CD8-positive, alpha-beta memory T cell (primary cell): ENCODE measurements around the gene STXBP5. TPM values are rescaled to one million over a fixed set of nuclear protein-coding genes. Genes with fewer than 3 reads are reported as not detected.
"Not testable (repeated sequence)": the region's sequence is repeated elsewhere in the genome, so short reads cannot be mapped to it uniquely, and the experiment has no call there.

Experiments
- CTCF ChIA-PET: fragments of 350-600 bp; sonication (Branson Sonifier 250); formaldehyde crosslinking; loops from one replicate; lab custom pipeline; 2021; ENCODE audit warnings: antibody characterized with exemption; lab: Charles Lee
- POLR2A ChIA-PET: fragments of 350-600 bp; sonication (Branson Sonifier 250); formaldehyde crosslinking; loops from one replicate; lab custom pipeline; 2021; ENCODE audit warnings: antibody characterized with exemption; lab: Charles Lee
- DNase-seq, 5 donors: peaks; one replicate each; pipeline versions ENCODE4 v3.0.0 to v3.0.0-alpha.2; 2020 to 2022; ENCODE audit warnings: mixed read lengths in 1 of 5
- H3K27ac ChIP-seq: one replicate; pipeline ENCODE4 v1.7.0; 2013; ENCODE audit warnings: low read depth, mild to moderate bottlenecking, low read length, moderate library complexity
- H3K27me3 ChIP-seq: 2 replicates; pipeline ENCODE4 v1.7.0; 2013; ENCODE audit warnings: low read length, mild to moderate bottlenecking; ENCODE audit not compliant: insufficient read depth, poor library complexity, severe bottlenecking
- H3K36me3 ChIP-seq: 2 replicates; pipeline ENCODE4 v1.7.0; 2013; ENCODE audit warnings: mild to moderate bottlenecking, low read length, moderate library complexity; ENCODE audit not compliant: insufficient read depth
- H3K4me1 ChIP-seq: 2 replicates; pipeline ENCODE4 v1.7.0; 2013; ENCODE audit warnings: mild to moderate bottlenecking, low read length, moderate library complexity; ENCODE audit not compliant: insufficient read depth
- H3K4me3 ChIP-seq: 2 replicates; pipeline ENCODE4 v1.7.0; 2013; ENCODE audit warnings: mild to moderate bottlenecking, low read length
- H3K9me3 ChIP-seq: 2 replicates; pipeline ENCODE4 v1.7.0; 2013; ENCODE audit warnings: mild to moderate bottlenecking, low read length
- H3K27ac Mint-ChIP-seq, 8 donors: one replicate each; pipeline ENCODE4 v1.8.0; 2020 to 2021; ENCODE audit warnings: mixed read lengths in 8 of 8, mild to moderate bottlenecking in 6 of 8, inconsistent platforms in 3 of 8, moderate library complexity in 3 of 8
- H3K27me3 Mint-ChIP-seq, 2 donors: one replicate each; pipeline ENCODE4 v1.8.0; 2020 to 2021; ENCODE audit warnings: mixed read lengths in 2 of 2, mild to moderate bottlenecking in 1 of 2, moderate library complexity in 1 of 2
- H3K36me3 Mint-ChIP-seq, 3 donors: one replicate each; pipeline ENCODE4 v1.8.0; 2020 to 2021; ENCODE audit warnings: mixed read lengths in 3 of 3, inconsistent platforms in 1 of 3, mild to moderate bottlenecking in 1 of 3
- H3K4me1 Mint-ChIP-seq, 3 donors: one replicate each; pipeline ENCODE4 v1.8.0; 2020 to 2021; ENCODE audit warnings: mixed read lengths in 3 of 3, inconsistent platforms in 1 of 3, mild to moderate bottlenecking in 1 of 3
- H3K4me3 Mint-ChIP-seq, 7 donors: one replicate each; pipeline ENCODE4 v1.8.0; 2020 to 2021; ENCODE audit warnings: mixed read lengths in 7 of 7, mild to moderate bottlenecking in 6 of 7, moderate library complexity in 4 of 7, inconsistent platforms in 2 of 7
- H3K9me3 Mint-ChIP-seq, 5 donors: one replicate each; pipeline ENCODE4 v1.8.0; 2020 to 2022; ENCODE audit warnings: mixed read lengths in 5 of 5, mild to moderate bottlenecking in 3 of 5, moderate library complexity in 2 of 5, inconsistent platforms in 1 of 5
- polyA plus RNA-seq: library from polyadenylated mRNA; unstranded; fragments of 300-500 nt; fragmentation: Illumina TruSeq; gene quantifications from one replicate; pipeline ENCODE4 v1.2.3, GENCODE V29; 2021
- total RNA-seq, 2 experiments: library from RNA; stranded (reverse); gene quantifications; one replicate each; pipeline ENCODE4 v1.2.3, GENCODE V29; 2021

STXBP5 gene
- total and polyA plus RNA-seq, 3 experiments from 2014 or later: 8.7 to 32.2 (median 31.1) TPM

DNA sequence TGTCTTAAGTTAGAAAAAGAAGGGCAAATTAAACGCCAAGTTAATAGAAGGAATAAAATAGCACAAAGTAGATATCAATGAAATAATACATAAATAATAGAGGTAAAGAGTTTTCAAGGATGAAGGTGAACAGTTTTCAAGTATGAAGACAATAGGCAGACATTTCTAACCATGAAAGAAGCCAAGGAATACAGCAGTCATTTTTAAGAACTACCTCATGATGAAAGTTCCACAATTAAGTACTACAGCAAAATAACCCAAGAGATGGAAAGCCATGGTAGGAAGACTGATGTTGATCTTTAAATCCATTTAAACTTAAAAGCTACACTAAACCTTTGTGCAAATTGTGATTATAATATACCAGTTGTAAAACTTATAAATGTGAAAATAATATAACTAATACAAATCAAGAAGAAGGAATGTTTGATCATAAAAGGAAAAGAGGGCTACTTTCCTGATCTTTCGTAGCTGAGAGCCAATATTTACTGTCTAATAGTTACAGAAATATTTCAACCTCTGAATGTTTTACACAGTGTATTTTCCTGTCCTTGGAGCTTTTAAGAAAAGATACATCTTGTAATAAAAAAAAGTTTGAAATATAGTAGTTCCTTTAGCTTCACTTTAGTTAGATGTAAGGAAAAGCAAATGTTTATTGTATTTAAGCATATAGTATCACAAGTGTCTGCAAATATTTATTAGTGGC lies 143.1 kb downstream of the STXBP5 start:
- Mint-ChIP-seq H3K27me3 (no peaks in the 10 kb centered on the region), H3K27ac (no peak overlapping the region), H3K4me3 (no peak overlapping the region), H3K4me1 (no peaks in the 10 kb centered on the region), H3K36me3 (peaks cover 16 to 28% (median 19%) of the 10 kb centered on the region in 3 donors), H3K9me3 (no peaks in the 10 kb centered on the region)
- Histone ChIP-seq H3K27ac (no peak overlapping the region), H3K9me3 (no peaks in the 10 kb centered on the region), H3K4me3 (no peak overlapping the region), H3K4me1 (no peaks in the 10 kb centered on the region), H3K27me3 (no peaks in the 10 kb centered on the region), H3K36me3 (no peaks in the 10 kb centered on the region)
- ChIA-PET POLR2A (no interaction called here), CTCF (no interaction called here)
- no peak for DNase-seq

DNA sequence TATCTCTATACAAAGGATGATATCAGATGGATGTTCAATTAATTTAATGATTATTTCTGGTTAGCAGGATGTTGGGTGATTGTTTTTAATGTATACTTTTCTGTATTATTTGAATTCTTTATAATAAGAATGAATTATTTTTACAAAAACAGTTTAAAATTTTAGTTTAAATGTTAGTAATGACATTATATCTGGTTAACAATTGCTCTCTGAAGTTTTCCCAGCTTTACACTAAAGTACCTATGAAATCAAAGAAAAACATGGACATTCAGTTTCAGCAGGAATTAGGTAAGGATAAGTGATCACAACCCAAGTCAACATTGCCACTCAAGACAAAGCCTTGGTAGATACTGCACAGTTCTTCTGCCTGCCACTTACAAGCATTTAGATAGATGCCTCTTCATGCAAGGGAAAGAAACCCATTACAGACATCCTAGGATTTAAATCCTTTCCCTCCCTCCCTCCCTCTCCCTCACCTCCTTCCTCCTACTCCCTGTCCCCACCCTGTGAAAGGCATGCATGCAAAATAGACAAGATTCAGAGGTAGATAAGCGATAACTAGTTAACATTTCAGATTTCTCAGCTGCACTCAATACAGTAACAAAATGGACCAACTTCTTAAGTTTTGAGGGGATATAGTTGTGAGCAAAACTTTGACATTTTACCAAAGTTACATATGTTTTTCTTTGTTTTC lies 143.8 kb downstream of the STXBP5 start:
- Mint-ChIP-seq H3K36me3 (peaks cover 16 to 28% (median 19%) of the 10 kb centered on the region in 3 donors), H3K4me1 (no peaks in the 10 kb centered on the region), H3K27me3 (no peaks in the 10 kb centered on the region), H3K27ac (no peak overlapping the region), H3K4me3 (no peak overlapping the region), H3K9me3 (no peaks in the 10 kb centered on the region)
- no peak for DNase-seq
- ChIA-PET CTCF (no interaction called here), POLR2A (no interaction called here)
- H3K9me3 ChIP-seq: no peaks in the 10 kb centered on the region
- no peaks in the 10 kb centered on the region for H3K27me3 ChIP-seq
- H3K4me3 ChIP-seq: no peak overlapping the region
- H3K27ac ChIP-seq: no peak overlapping the region
- no peaks in the 10 kb centered on the region for H3K36me3 ChIP-seq
- no peaks in the 10 kb centered on the region for H3K4me1 ChIP-seq

DNA sequence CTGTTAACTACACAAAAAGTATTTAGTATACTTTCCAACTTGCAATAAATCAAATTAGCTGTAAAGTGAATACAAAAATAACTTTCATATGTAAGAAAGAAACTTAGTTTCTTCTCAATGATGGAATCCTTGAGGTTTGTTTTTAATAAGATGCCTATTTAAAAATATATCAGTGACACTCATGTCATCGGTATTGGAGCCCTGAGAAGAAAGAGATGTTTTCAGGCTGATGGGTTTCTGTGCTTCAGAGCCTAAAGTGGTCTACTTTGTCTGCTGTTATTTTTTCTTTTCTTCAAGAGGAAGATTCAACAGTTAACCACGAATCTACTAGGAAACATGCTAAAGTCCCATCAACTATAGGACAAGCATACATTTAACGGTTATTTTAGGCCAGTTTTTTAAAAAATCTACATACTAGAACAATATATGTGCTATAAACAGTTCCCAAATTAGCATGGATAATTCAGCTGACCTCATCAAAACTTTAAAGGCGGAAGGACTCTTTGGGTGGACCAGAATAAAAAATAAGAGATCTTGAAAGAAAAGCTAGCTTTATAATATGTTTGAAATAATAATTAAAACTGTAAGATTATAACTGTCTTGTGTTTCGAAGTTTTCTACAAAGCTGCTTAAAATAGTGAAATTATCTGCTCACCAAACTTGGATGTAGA lies 157.2 kb downstream of the STXBP5 start:
- DNase-seq: no peak
- H3K9me3 Mint-ChIP-seq: peaks cover 0 to 6% (median 3%) of the 10 kb centered on the region in 5 donors
- Histone ChIP-seq H3K36me3 (peaks cover 22% of the 10 kb centered on the region), H3K27ac (no peak overlapping the region), H3K4me1 (no peaks in the 10 kb centered on the region), H3K27me3 (no peaks in the 10 kb centered on the region), H3K9me3 (no peaks in the 10 kb centered on the region), H3K4me3 (no peak overlapping the region)
- H3K27me3 Mint-ChIP-seq: no peaks in the 10 kb centered on the region
- peaks cover 38 to 82% (median 52%) of the 10 kb centered on the region in 3 donors for H3K36me3 Mint-ChIP-seq
- no peaks in the 10 kb centered on the region for H3K4me1 Mint-ChIP-seq
- CTCF ChIA-PET: no interaction called here
- no peak overlapping the region for H3K4me3 Mint-ChIP-seq
- POLR2A ChIA-PET: no interaction called here
- no peak overlapping the region for H3K27ac Mint-ChIP-seq

DNA sequence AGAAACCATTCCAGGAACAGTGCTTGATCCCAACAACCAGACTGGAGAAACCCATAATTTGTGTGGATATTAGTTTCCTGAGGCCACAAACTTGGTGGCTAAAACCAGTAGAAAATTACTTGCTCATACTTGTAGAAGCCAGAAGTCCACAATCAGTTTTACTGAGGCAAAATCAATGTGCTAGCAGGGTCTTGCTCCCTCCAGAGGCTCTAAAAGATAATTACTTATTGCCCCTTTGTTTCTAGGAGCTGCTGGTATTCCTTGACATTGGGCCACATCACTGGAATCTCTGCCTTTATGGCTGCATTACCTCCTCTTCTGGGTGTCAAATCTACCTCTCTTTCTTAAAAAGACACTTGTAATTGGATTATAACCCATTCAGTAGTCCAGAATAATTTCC lies 162.1 kb downstream of the STXBP5 start:
- Histone ChIP-seq H3K9me3 (no peaks in the 10 kb centered on the region), H3K4me3 (no peak overlapping the region), H3K27me3 (no peaks in the 10 kb centered on the region), H3K27ac (no peak overlapping the region), H3K4me1 (no peaks in the 10 kb centered on the region), H3K36me3 (peaks cover 18% of the 10 kb centered on the region)
- CTCF ChIA-PET: no interaction called here
- peaks cover 16 to 51% (median 34%) of the 10 kb centered on the region in 3 donors for H3K36me3 Mint-ChIP-seq
- no peaks in the 10 kb centered on the region for H3K27me3 Mint-ChIP-seq
- no peak overlapping the region for H3K27ac Mint-ChIP-seq
- no peaks in the 10 kb centered on the region for H3K9me3 Mint-ChIP-seq
- no peaks in the 10 kb centered on the region for H3K4me1 Mint-ChIP-seq
- POLR2A ChIA-PET: no interaction called here
- H3K4me3 Mint-ChIP-seq: no peak overlapping the region
- no peak for DNase-seq

DNA sequence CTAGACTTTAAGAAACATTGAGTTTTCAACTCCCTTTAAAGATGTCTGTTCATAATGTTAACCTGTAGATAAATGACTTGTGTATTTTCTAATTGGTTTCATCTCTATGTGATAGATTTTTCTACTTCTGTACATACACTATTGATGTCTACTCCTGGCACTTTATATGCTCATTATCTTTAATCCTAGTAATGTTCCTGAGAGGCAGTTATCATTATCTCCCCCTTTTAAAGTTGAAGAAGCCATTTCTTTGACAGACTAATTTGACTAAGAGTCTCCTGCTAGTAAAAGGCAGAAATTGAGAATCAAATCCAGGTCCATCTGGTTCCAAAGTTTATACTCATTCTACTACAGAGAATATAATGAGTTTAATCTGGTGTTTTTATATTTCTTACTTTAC lies 167.1 kb downstream of the STXBP5 start:
- H3K4me1 ChIP-seq: no peaks in the 10 kb centered on the region
- H3K27me3 ChIP-seq: no peaks in the 10 kb centered on the region
- Mint-ChIP-seq H3K27me3 (peaks cover 0 to 1% of the 10 kb centered on the region in 2 donors), H3K27ac (no peak overlapping the region), H3K4me1 (peaks cover 0 to 2% (median 0%) of the 10 kb centered on the region in 3 donors), H3K36me3 (peaks cover 4 to 32% (median 19%) of the 10 kb centered on the region in 3 donors), H3K9me3 (no peaks in the 10 kb centered on the region), H3K4me3 (no peak overlapping the region)
- POLR2A ChIA-PET: no interaction called here
- H3K27ac ChIP-seq: no peak overlapping the region
- H3K4me3 ChIP-seq: no peak overlapping the region
- DNase-seq: no peak
- H3K9me3 ChIP-seq: no peaks in the 10 kb centered on the region
- CTCF ChIA-PET: no interaction called here
- no peaks in the 10 kb centered on the region for H3K36me3 ChIP-seq

DNA sequence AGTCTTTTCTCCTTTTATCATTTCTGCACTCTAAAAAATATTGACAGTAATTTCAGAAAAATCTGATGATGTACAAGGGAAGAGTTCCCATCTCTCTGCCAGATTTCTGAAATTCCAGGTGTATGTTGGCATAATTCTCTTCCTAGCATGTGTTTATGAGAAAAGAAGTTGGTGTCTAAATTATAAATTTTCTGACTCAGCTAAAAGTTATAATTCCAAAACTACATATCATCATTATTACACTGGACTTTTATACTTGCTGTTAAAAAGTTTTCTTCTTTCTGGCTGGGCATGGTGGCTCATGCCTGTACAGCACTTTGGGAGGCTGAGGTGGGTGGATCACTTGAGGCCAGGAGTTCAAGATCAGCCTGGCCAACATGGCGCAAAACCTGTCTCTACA lies 168.6 kb downstream of the STXBP5 start:
- H3K9me3 Mint-ChIP-seq: no peaks in the 10 kb centered on the region
- CTCF ChIA-PET: no interaction called here
- H3K36me3 Mint-ChIP-seq: peaks cover 4 to 32% (median 17%) of the 10 kb centered on the region in 3 donors
- H3K4me1 Mint-ChIP-seq: peaks cover 0 to 2% (median 0%) of the 10 kb centered on the region in 3 donors
- H3K27me3 Mint-ChIP-seq: peaks cover 0 to 1% of the 10 kb centered on the region in 2 donors
- no peak overlapping the region for H3K27ac ChIP-seq
- no peak for DNase-seq
- H3K9me3 ChIP-seq: no peaks in the 10 kb centered on the region
- no peak overlapping the region for H3K4me3 Mint-ChIP-seq
- no peaks in the 10 kb centered on the region for H3K4me1 ChIP-seq
- no peak overlapping the region for H3K4me3 ChIP-seq
- no peak overlapping the region for H3K27ac Mint-ChIP-seq
- no peaks in the 10 kb centered on the region for H3K27me3 ChIP-seq
- no peaks in the 10 kb centered on the region for H3K36me3 ChIP-seq
- POLR2A ChIA-PET: no interaction called here

DNA sequence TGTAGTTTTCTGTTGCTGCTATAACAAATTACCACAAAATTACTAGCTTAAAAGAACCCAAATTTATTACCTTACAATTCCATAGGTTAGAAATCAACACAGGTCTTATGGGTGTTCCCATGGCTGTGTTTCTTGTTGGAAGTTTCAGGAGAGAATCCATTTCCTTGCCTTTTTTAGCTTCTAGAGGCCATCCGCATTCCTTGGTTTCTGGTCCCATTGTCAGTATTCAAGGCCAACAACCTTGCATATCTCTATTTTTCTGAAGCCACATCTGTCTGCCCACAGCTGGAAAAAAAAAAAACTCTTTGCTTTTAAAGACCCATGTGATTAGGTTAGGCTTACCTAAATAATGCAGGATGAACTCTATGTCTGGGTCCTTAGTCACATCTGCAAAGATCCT lies 174.6 kb downstream of the STXBP5 start:
- peaks cover 0 to 2% (median 0%) of the 10 kb centered on the region in 3 donors for H3K4me1 Mint-ChIP-seq
- no peaks in the 10 kb centered on the region for H3K9me3 Mint-ChIP-seq
- no peaks in the 10 kb centered on the region for H3K27me3 Mint-ChIP-seq
- H3K4me1 ChIP-seq: no peaks in the 10 kb centered on the region
- no peaks in the 10 kb centered on the region for H3K9me3 ChIP-seq
- peaks cover 11 to 65% (median 44%) of the 10 kb centered on the region in 3 donors for H3K36me3 Mint-ChIP-seq
- no peaks in the 10 kb centered on the region for H3K27me3 ChIP-seq
- H3K4me3 Mint-ChIP-seq: no peak overlapping the region
- H3K36me3 ChIP-seq: no peaks in the 10 kb centered on the region
- H3K4me3 ChIP-seq: no peak overlapping the region
- H3K27ac ChIP-seq: no peak overlapping the region
- no peak for DNase-seq
- POLR2A ChIA-PET: no interaction called here
- no peak overlapping the region for H3K27ac Mint-ChIP-seq
- CTCF ChIA-PET: no interaction called here

DNA sequence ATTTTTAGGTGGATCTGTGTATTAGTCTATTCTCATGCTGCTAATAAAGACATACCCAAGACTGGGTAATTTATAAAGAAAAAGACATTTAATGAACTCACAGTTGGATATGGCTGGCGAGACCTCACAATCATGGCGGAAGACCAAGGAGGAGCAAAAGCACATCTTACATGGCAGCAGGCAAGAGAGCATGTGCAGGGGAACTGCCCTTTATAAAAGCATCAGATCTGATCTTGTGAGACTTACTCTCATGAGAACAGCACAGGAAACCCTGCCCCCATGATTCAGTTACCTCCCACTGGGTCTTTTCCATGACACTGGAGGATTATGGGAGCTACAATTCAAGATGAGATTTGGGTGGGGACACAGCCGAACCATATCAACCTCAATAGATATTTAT lies 176.6 kb downstream of the STXBP5 start:
- CTCF ChIA-PET, H3K27me3 ChIP-seq, H3K9me3 ChIP-seq, H3K27me3 Mint-ChIP-seq, H3K27ac Mint-ChIP-seq, H3K4me1 ChIP-seq, DNase-seq, H3K27ac ChIP-seq, H3K4me3 Mint-ChIP-seq, H3K36me3 ChIP-seq, H3K4me3 ChIP-seq, H3K4me1 Mint-ChIP-seq, H3K9me3 Mint-ChIP-seq, POLR2A ChIA-PET: not testable (repeated sequence)
- peaks cover 20 to 71% (median 37%) of the 10 kb centered on the region in 3 donors for H3K36me3 Mint-ChIP-seq
